ENCODE measurements around the gene IDI2. TPM values are rescaled to one million over a fixed set of nuclear protein-coding genes. Genes with fewer than 3 reads are reported as not detected.

The IDI2 gene
- total and polyA plus RNA-seq, 2 of the 13 experiments (the other 11 are each of a cell fraction or from before 2014, with no cell fraction given): not detected

GRCh38 chr10:970311-971149 lies 55.1 kb downstream of the IDI2 start (continued):
- TF ChIP-seq NCOR1 (IDR thresholded peaks at IDR 0.05; ENCODE audit: borderline replicate concordance, low read length) (peak; percentile 77; the same call in 1 of the 2 replicates), AHDC1 (CRISPR knock-in tag; IDR thresholded peaks at IDR 0.05; ENCODE audit: borderline replicate concordance) (peak; percentile 57; the same call in 1 of the 2 replicates), RXRA (CRISPR knock-in tag; IDR thresholded peaks at IDR 0.05) (peak; percentile 20; the same call in 1 of the 2 replicates), ZNF703 (CRISPR knock-in tag; IDR thresholded peaks at IDR 0.05; ENCODE audit: borderline replicate concordance) (0 out of 2 replicates have a peak, but pooled peaks have one; percentile 67), TBX3 (IDR thresholded peaks at IDR 0.05; ENCODE audit: borderline replicate concordance) (peak; percentile 76; the same call in 1 of the 2 replicates), FOSL2 (CRISPR knock-in tag; IDR thresholded peaks at IDR 0.05) (peak; percentile 74), HNRNPLL (IDR thresholded peaks at IDR 0.05; ENCODE audit: low read depth, low read length, poor library complexity, severe bottlenecking) (no peak), GFI1 (CRISPR knock-in tag; IDR thresholded peaks at IDR 0.05; ENCODE audit: borderline replicate concordance) (peak; percentile 87), MTERF4 (CRISPR knock-in tag; IDR thresholded peaks at IDR 0.05) (no peak), ATF3 (CRISPR knock-in tag; IDR thresholded peaks at IDR 0.05) (no peak), RNF219 (CRISPR knock-in tag; IDR thresholded peaks at IDR 0.05) (no peak), MLLT10 (CRISPR knock-in tag; IDR thresholded peaks at IDR 0.05) (no peak), ATF7 (IDR thresholded peaks at IDR 0.05) (no peak), ATF7 (CRISPR knock-in tag; IDR thresholded peaks at IDR 0.05) (0 out of 2 replicates have a peak, but pooled peaks have one; percentile 30), SKIL (CRISPR knock-in tag; IDR thresholded peaks at IDR 0.05; ENCODE audit: borderline replicate concordance) (peak; percentile 56), KLF9 (CRISPR knock-in tag; IDR thresholded peaks at IDR 0.05; ENCODE audit: low read depth) (no peak), ZNF496 (CRISPR knock-in tag; IDR thresholded peaks at IDR 0.05; ENCODE audit: insufficient replicate concordance) (no peak)
